NCI-H1694 (cell line): ENCODE results near the gene RTL1.

ENCODE experiments used
- DNase-seq: peaks from one replicate; lab custom pipeline; 2025; lab: John Stamatoyannopoulos, UW

RTL1 gene

GRCh38 chr14:100866666-100867630 lies 36.6 kb downstream of the RTL1 start:
- no peak for DNase-seq

DNA sequence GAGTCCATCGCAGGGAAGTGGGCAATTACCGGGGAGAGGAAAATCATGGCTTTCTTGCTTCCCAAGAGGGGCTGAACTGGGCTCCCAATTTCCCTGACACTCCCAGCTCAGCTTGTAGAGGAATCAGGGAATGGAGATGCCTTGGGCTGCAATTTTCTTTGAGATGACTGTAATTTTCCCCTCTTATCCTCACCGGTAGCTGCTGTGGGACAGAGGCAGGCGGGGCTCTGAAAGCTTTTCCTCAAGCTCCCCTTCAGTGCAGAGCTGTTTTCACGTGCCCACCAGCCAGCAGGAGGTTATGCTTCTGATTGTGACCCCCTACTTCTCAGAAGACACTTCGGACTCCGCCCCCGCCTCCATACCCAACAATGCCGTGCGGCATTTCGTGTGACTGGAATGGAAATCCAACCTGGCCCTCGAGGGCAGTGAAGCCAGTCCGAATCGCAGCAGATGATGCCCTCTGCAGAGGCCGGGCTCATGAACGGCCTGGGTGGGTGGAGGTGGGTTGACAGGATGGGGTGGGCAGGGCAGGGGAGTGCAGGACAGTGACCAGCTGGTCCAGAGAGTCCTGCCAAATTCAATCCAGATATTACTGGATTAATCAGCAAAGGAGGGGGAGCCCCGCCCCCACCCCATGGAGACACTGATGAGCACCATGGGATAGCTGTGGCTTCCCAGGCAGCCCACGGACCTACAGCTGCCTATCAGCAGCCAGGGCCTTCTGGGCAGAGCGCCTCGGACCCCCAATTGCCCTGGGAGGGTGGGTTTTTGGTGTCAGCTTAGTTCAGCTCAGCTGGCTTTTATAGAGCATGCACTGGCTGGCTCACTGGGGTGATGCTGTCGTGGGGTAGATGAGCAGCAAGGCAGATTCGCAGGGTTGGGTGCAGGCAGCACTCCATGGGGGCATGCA lies 37.6 kb downstream of the RTL1 start:
- DNase-seq, result no peak

DNA sequence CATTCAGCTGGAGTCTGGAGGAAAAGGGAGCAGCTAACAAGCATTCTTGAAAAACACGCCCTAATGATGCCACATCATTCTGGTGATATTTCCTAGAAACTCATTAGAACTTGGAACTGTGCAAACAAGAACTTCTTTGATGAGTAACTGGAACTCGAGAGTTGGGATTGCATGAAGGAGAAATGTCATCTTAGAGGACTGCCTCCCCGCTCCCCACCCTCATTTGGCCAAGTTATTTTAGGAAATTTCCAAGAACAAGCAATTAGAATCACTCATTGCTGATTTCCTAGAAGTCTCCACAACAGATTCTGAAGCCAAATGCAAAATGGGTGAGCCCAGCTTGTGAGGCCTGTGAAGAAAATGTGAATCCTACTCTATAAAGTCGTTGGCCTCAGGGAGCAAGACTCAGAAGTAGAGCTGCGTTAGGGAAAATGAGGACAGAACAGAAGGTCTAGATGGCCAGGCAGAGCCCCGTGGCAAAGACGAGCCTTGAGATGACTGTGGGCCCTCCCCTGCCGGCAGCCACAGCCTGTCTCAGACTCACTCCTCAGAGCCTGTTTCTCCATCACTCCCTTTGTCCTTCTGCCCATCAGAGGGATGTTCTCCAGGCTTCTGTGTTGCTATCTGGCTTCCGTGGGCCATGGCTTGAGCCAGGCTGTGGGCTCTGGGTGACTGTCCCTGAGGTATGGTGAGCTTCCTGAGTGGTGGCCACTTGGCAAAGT lies 38.4 kb downstream of the RTL1 start:
- no peak for DNase-seq

GRCh38 chr14:100864206-100864605 lies 39.3 kb downstream of the RTL1 start:
- DNase-seq, result no peak

DNA sequence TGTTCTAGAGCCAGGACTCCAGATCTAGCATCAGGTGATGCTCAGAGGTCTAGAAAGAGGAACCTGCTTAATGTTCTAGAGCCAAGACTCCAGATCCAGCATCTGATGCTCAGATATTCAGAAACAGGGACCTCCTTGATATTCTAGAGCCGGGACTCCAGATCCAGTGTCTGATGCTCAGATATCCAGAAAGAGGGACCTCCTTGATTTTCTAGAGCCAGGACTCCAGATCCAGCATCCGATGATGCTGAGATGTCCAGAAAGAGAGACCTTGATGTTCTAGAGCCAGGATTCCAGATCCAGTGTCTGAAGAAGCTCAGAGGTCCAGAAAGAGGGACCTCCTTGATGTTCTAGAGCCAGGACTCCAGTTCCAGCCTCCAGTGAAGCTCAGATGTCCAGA lies 40.7 kb downstream of the RTL1 start:
- no peak for DNase-seq

GRCh38 chr14:100862277-100862676 lies 41.2 kb downstream of the RTL1 start:
- DNase-seq, result no peak

GRCh38 chr14:100861937-100862247 lies 41.6 kb downstream of the RTL1 start:
- no peak for DNase-seq

DNA sequence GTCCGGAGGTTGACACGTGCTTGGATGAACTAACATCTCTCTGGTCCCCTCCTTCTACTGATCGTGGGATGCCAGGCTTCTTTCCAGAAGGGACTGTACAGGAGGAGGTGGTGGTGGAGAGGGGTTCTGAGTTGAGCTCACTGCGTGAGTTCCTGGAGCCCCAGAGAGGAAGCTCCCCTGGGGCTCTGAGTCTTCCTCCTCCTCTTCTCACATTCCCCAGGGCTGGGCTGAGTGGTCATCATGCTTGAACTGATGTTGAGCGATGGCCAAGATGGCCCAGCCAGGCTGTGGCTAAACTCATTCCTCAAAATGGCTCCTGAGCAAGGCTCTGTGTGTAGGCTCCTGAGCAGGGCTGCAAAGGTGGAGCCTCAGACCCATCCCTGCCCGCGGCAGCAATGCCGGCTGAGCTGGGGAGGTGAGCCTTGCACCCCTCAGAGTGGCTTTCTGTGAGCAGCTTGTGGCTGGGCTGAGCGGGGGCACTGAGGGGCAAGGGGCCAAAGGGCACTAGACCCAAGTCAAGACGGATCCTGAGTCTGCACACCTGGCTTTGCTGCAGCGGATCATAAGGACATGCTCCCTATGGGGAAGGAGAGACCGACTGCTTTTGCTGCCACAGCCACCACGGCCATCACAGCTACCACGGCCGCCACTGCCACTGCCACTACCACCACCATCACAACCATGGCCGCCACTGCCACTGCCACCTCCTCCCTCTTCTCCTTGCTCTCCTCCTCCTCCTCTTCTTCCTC lies 42.2 kb downstream of the RTL1 start:
- no peak for DNase-seq

DNA sequence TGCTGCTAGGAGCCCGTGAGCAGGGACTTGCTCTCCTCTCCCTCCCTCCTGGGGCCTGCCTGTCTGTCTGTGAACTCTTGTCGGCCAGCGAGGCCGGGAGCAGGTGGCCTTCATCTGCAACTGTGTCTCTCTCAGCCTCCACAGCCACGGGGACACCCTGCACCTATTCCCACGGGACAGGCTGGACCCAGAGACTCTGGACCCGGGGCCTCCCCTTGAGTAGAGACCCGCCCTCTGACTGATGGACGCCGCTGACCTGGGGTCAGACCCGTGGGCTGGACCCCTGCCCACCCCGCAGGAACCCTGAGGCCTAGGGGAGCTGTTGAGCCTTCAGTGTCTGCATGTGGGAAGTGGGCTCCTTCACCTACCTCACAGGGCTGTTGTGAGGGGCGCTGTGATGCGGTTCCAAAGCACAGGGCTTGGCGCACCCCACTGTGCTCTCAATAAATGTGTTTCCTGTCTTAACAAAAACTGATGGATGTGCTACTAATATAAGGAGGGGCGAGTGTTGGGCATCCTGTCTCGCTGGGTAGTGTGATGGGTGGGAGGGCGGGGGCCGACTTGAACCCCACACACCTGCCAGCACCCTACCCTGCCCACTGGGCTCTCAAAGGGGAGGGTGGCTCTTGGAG lies 42.9 kb downstream of the RTL1 start:
- no peak for DNase-seq

GRCh38 chr14:100859781-100860180 lies 43.7 kb downstream of the RTL1 start:
- DNase-seq, result no peak

GRCh38 chr14:100858838-100859220 lies 44.7 kb downstream of the RTL1 start:
- DNase-seq, result no peak

- no peak for DNase-seq
These were observed 45.3 kb downstream of the RTL1 start for GRCh38 chr14:100857923-100858837.

GRCh38 chr14:100857233-100857922 lies 46.1 kb downstream of the RTL1 start:
- no peak for DNase-seq

DNA sequence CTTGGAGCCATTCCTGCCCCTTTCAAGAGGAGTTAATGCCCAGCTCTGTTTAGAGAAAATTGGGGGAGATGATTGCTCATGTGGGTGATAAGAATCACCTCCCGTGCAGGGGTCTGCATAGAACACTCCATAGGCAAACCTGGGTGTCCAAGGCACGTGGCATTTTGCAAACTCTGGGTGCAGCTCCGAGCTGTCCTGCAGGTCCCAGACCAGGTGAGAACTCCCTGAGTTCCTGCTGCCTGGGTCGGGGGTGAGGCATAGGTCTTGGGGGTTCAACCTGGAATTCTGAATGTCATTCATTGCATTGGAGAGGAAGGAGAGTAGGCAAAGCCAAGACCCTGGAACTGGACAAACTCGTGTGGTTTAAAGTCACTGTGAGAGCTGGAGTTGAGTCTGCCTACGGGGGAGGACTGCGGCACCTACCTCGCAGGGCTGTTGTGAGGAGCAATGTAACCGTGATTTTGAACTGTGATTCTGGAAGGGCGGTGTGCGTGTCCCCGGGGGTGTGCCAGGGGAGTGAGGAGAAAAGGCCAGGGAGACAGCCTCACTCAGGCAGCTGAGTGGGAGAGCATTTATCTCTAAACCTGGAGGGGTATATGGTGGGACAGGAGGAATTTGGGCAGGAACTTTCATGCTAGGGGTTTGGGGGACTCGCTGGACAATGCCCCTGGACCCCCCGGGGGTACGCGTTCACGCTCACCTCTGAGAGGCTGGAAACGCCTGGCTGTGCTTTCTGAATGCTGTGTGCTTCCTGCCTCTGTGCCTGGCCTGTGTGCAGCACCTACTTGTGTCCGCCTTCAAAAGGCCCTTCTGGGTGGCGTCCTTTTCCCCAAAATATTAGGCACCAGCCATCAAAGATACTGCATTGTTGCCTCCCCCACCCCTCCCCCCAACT lies 47.2 kb downstream of the RTL1 start:
- no peak for DNase-seq

- DNase-seq, result no peak
These were observed 48.1 kb downstream of the RTL1 start for GRCh38 chr14:100855256-100855930.

DNA sequence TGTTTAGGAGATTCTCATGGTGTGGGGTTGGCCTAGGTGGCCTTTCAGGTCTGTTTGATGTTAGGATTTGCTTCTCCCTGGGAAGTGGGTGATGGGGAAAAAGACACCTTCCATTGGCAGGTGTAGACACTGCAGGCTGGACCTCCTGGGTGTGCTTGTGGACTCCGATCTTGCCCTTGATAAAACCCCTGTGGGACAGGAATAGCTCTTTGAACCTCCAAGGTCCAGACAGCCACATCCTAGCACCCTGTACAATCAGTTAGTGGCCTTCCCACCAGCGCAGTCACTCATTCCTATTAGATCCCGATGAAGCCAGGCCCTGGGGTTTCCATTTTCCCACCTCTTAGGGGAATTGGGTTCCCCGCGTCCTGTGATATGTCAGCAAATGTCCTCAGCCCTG lies 49.1 kb downstream of the RTL1 start:
- no peak for DNase-seq

GRCh38 chr14:100851946-100852620 lies 51.4 kb downstream of the RTL1 start:
- no peak for DNase-seq
